Tibial nerve (tissue), 4 donors: ENCODE measurements around the gene CLN6.

Experiments
- EP300 ChIP-seq, 2 donors: sonication (generic); formaldehyde crosslinking; IDR thresholded peaks; one replicate each; pipeline ENCODE4 v1.6.1; 2017; ENCODE audit warnings: antibody characterized with exemption in 2 of 2, mild to moderate bottlenecking in 1 of 2
- POLR2A ChIP-seq, 2 donors: fragments of 450-650 bp; IDR thresholded peaks; one replicate each; pipeline ENCODE4 v1.6.1; 2017; ENCODE audit warnings: antibody characterized with exemption in 2 of 2, mild to moderate bottlenecking in 2 of 2, moderate library complexity in 2 of 2
- TF ChIP-seq, protein P1 (sequence below), 5 experiments: fragments of 200-600 bp in 3 of 5; fragments of 450-650 bp in 2 of 5; sonication (generic) in 3 of 5; IDR thresholded peaks; one replicate each; pipeline ENCODE4 v1.5.1; 2016 to 2019; ENCODE audit warnings: antibody characterized with exemption in 5 of 5, mild to moderate bottlenecking in 3 of 5, moderate library complexity in 2 of 5

DNA sequence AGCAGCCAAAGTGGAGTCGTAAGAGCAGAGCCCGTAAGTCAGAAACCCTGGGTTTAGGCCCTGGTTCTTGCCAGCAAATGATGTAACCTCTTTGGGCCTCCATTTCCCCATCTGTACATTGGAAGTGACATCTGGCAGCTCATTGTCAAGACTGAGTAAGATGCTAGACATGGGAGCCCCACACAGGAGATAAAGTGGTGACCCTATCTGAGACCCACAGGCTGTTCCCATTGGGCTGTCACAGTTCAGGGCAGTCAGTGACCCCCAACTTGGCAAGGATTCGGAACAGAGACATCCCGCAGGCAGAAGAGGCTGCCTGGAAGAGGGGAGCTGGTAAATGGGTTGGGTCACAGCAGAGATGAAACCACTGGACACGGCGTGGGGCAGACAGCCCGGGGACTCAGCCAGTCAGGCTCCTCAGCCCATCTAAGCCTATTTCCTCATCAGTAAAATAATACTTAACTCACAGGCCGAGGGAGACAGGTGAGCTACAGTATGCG, 1.8 kb downstream of the CLN6 start:
- TF ChIP-seq, protein P1, sequence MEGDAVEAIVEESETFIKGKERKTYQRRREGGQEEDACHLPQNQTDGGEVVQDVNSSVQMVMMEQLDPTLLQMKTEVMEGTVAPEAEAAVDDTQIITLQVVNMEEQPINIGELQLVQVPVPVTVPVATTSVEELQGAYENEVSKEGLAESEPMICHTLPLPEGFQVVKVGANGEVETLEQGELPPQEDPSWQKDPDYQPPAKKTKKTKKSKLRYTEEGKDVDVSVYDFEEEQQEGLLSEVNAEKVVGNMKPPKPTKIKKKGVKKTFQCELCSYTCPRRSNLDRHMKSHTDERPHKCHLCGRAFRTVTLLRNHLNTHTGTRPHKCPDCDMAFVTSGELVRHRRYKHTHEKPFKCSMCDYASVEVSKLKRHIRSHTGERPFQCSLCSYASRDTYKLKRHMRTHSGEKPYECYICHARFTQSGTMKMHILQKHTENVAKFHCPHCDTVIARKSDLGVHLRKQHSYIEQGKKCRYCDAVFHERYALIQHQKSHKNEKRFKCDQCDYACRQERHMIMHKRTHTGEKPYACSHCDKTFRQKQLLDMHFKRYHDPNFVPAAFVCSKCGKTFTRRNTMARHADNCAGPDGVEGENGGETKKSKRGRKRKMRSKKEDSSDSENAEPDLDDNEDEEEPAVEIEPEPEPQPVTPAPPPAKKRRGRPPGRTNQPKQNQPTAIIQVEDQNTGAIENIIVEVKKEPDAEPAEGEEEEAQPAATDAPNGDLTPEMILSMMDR (IDR thresholded peaks at IDR 0.05), result no peak
- TF ChIP-seq POLR2A (IDR thresholded peaks at IDR 0.05) (no peak), EP300 (IDR thresholded peaks at IDR 0.05) (no peak)
